Liver (tissue), 9 donors: Measurements from ENCODE around the gene CMPK1. TPM values are rescaled to one million over a fixed set of nuclear protein-coding genes. Genes with fewer than 3 reads are reported as not detected.

Experiments
- DNase-seq: peaks from one replicate; pipeline ENCODE4 v3.0.0-alpha.2; 2017; ENCODE audit warnings: low spot score
- H3K27ac ChIP-seq, 2 donors: one replicate each; pipeline ENCODE4 v1.7.0; 2013; ENCODE audit warnings: inconsistent platforms in 2 of 2, low read length in 2 of 2, control low read depth in 1 of 2, low read depth in 1 of 2, mild to moderate bottlenecking in 1 of 2
- H3K27me3 ChIP-seq, 4 donors: one replicate each; pipeline versions ENCODE4 v1.6.1 to v1.7.0; 2013; ENCODE audit warnings: low read length in 3 of 4, inconsistent platforms in 1 of 4, mild to moderate bottlenecking in 1 of 4, moderate library complexity in 1 of 4; ENCODE audit not compliant: control insufficient read depth in 4 of 4, insufficient read depth in 4 of 4
- H3K36me3 ChIP-seq, 4 donors: one replicate each; pipeline versions ENCODE4 v1.6.1 to v1.7.0; 2013; ENCODE audit warnings: low read length in 3 of 4, mild to moderate bottlenecking in 3 of 4, low read depth in 1 of 4, moderate library complexity in 1 of 4; ENCODE audit not compliant: control insufficient read depth in 4 of 4, insufficient read depth in 3 of 4
- H3K4me1 ChIP-seq, 4 donors: one replicate each; pipeline versions ENCODE4 v1.6.1 to v1.7.0; 2013; ENCODE audit warnings: low read length in 3 of 4, mild to moderate bottlenecking in 3 of 4, moderate library complexity in 1 of 4; ENCODE audit not compliant: control insufficient read depth in 4 of 4, insufficient read depth in 4 of 4
- H3K4me3 ChIP-seq, 3 donors: one replicate each; pipeline versions ENCODE4 v1.6.1 to v1.7.0; 2013; ENCODE audit warnings: low read length in 3 of 3, control low read depth in 1 of 3, low read depth in 1 of 3, mild to moderate bottlenecking in 1 of 3
- H3K9ac ChIP-seq, 2 donors: one replicate each; pipeline ENCODE4 v1.7.0; 2013; ENCODE audit warnings: low read length in 2 of 2, mild to moderate bottlenecking in 2 of 2, moderate library complexity in 2 of 2, control low read depth in 1 of 2, low read depth in 1 of 2
- H3K9me3 ChIP-seq, 4 donors: one replicate each; pipeline versions ENCODE4 v1.6.1 to v1.7.0; 2013; ENCODE audit warnings: low read length in 3 of 4; ENCODE audit not compliant: control insufficient read depth in 4 of 4
- FOXA1 ChIP-seq: IDR thresholded peaks from 2 replicates; pipeline ENCODE4 v1.6.1; 2016; ENCODE audit warnings: antibody characterized with exemption
- GABPA ChIP-seq, 2 donors: IDR thresholded peaks in 1 of 2; conservative IDR thresholded peaks in 1 of 2; 2 replicates each; pipeline ENCODE4 v1.6.1; 2016; ENCODE audit warnings: antibody characterized with exemption in 2 of 2, mild to moderate bottlenecking in 1 of 2, moderate library complexity in 1 of 2
- HNF4G ChIP-seq: IDR thresholded peaks from 2 replicates; pipeline ENCODE4 v1.6.1; 2016; ENCODE audit warnings: antibody characterized with exemption
- JUND ChIP-seq, 2 donors: IDR thresholded peaks; 2 replicates each; pipeline ENCODE4 v1.6.1; 2016; ENCODE audit warnings: antibody characterized with exemption in 2 of 2
- NR2F2 ChIP-seq: IDR thresholded peaks from 2 replicates; pipeline ENCODE4 v1.6.1; 2016; ENCODE audit warnings: antibody characterized with exemption
- RAD21 ChIP-seq, 2 donors: IDR thresholded peaks; 2 replicates each; pipeline ENCODE4 v1.6.1; 2016; ENCODE audit warnings: antibody characterized with exemption in 2 of 2, mild to moderate bottlenecking in 2 of 2
- RXRA ChIP-seq, 2 donors: IDR thresholded peaks; 2 replicates each; pipeline ENCODE4 v1.6.1; 2017 to 2018; ENCODE audit warnings: antibody characterized with exemption in 2 of 2, mild to moderate bottlenecking in 1 of 2
- YY1 ChIP-seq: IDR thresholded peaks from 2 replicates; pipeline ENCODE4 v1.6.1; 2016; ENCODE audit warnings: antibody characterized with exemption, mild to moderate bottlenecking
- WGBS: extraction: QIAGEN DNeasy Blood & Tissue Kit; methylation state at CpG from one replicate; pipeline ENCODE4 v1.1.7; 2013; 5-methylcytosine and 5-hydroxymethylcytosine counted together
- polyA plus RNA-seq, 2 donors: library from polyadenylated mRNA; stranded (reverse) in 1 of 2; unstranded in 1 of 2; fragments of 200-250 nt in 1 of 2; fragments of >200 nt in 1 of 2; fragmentation: Nextera tagmentation in 1 of 2; extraction: Ambion mirVana in 1 of 2; gene quantifications; one replicate each; pipeline versions ENCODE4 v1.2.1 to v1.2.3, GENCODE V29; 2013 to 2015
- total RNA-seq, 2 donors: library from RNA; depleted of rRNA; stranded (reverse); fragments of >200 nt; gene quantifications; one replicate each; pipeline ENCODE4 v1.2.3, GENCODE V29; 2014
- TF ChIP-seq, protein P1 (sequence below): fragments of 150-350 bp; IDR thresholded peaks from 2 replicates; pipeline ENCODE4 v1.5.1; 2017; ENCODE audit warnings: improper control_type of control experiment, low read depth, low read length; ENCODE audit not compliant: missing input control
- TF ChIP-seq, protein P2 (sequence below): IDR thresholded peaks from 2 replicates; pipeline ENCODE4 v1.6.1; 2016; ENCODE audit warnings: antibody characterized with exemption
- TF ChIP-seq, protein P3 (sequence below): IDR thresholded peaks from 2 replicates; pipeline ENCODE4 v1.6.1; 2016; ENCODE audit warnings: antibody characterized with exemption
- TF ChIP-seq, protein P4 (sequence below): IDR thresholded peaks from 2 replicates; pipeline ENCODE4 v1.6.1; 2016; ENCODE audit warnings: antibody characterized with exemption, mild to moderate bottlenecking
- donor health status: healthy.
- donor health status: healthy.
- donor health status: healthy.
- donor health status: healthy.
- donor health status: healthy.

CMPK1 gene
- total and polyA plus RNA-seq, 4 donors, result 66.8 to 146 (median 87.0) TPM

DNA sequence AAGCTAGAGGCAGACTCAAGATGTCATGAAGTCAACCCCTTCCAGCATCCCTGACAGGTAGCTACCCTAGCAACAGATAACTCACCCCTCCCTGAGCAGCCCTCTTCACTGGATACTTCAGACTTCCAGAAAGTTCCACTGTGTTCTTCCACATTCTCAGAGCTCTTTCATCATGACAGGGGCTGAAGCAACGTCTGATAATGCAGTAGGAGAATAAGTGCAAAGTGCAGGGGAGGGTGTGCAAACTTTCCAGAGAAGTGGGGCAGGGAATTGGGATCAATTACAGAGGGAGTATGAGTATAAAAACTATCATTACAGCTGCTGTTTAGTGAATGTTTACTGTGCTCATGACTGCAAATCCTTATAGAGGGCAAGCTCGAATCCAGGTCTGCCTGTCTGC, 56.1 kb downstream of the CMPK1 start (continued):
- TF ChIP-seq, protein P1, sequence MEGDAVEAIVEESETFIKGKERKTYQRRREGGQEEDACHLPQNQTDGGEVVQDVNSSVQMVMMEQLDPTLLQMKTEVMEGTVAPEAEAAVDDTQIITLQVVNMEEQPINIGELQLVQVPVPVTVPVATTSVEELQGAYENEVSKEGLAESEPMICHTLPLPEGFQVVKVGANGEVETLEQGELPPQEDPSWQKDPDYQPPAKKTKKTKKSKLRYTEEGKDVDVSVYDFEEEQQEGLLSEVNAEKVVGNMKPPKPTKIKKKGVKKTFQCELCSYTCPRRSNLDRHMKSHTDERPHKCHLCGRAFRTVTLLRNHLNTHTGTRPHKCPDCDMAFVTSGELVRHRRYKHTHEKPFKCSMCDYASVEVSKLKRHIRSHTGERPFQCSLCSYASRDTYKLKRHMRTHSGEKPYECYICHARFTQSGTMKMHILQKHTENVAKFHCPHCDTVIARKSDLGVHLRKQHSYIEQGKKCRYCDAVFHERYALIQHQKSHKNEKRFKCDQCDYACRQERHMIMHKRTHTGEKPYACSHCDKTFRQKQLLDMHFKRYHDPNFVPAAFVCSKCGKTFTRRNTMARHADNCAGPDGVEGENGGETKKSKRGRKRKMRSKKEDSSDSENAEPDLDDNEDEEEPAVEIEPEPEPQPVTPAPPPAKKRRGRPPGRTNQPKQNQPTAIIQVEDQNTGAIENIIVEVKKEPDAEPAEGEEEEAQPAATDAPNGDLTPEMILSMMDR, result no peak
- peak; percentile 18 for TF ChIP-seq YY1
- TF ChIP-seq, protein P2, sequence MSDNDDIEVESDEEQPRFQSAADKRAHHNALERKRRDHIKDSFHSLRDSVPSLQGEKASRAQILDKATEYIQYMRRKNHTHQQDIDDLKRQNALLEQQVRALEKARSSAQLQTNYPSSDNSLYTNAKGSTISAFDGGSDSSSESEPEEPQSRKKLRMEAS, result no peak
- TF ChIP-seq, protein P3, sequence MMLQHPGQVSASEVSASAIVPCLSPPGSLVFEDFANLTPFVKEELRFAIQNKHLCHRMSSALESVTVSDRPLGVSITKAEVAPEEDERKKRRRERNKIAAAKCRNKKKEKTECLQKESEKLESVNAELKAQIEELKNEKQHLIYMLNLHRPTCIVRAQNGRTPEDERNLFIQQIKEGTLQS, result no peak
- TF ChIP-seq RAD21 (IDR thresholded peaks at IDR 0.05), result no peak
- TF ChIP-seq HNF4G, result no peak
- no peak for TF ChIP-seq GABPA (IDR thresholded peaks at IDR 0.05 in 1 of 2, conservative IDR thresholded peaks at IDR 0.05 in 1 of 2)
- TF ChIP-seq NR2F2, result no peak
- no peak for TF ChIP-seq FOXA1
- peak in 1 of 2 donors; percentile 10 for TF ChIP-seq RXRA (IDR thresholded peaks at IDR 0.05)
- TF ChIP-seq JUND (IDR thresholded peaks at IDR 0.05), result no peak

DNA sequence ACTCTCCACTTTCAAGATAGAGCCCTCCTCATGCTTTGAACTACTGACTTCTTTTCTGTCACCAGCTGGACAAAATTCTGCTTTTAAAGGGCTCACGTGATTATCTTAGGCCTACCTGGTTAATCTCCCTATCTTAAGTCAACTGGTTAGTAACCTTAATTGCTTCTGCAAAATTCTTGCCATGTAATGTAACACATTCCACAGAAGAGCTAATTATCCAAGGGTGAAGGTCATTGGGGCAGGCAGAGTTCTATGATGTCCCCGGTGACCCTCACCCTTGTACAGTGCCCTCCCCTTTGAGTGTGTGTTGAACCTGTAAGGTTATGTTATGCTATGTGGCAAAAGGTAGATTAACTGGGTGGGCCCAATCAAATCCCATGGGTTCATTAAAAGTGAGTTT, 57.3 kb downstream of the CMPK1 start:
- no peaks in the 10 kb centered on the region for H3K36me3 ChIP-seq
- H3K4me1 ChIP-seq, result no peaks in the 10 kb centered on the region
- H3K27ac ChIP-seq, result no peak overlapping the region
- no peak overlapping the region for H3K4me3 ChIP-seq
- DNase-seq, result no peak
- TF ChIP-seq, protein P3, result no peak
- no peak for TF ChIP-seq RAD21 (IDR thresholded peaks at IDR 0.05)
- WGBS, result 85% methylated on average over 2 of the region's 2 CpGs
- H3K9ac ChIP-seq, result no peak overlapping the region
- no peaks in the 10 kb centered on the region for H3K9me3 ChIP-seq
- no peaks in the 10 kb centered on the region for H3K27me3 ChIP-seq

DNA sequence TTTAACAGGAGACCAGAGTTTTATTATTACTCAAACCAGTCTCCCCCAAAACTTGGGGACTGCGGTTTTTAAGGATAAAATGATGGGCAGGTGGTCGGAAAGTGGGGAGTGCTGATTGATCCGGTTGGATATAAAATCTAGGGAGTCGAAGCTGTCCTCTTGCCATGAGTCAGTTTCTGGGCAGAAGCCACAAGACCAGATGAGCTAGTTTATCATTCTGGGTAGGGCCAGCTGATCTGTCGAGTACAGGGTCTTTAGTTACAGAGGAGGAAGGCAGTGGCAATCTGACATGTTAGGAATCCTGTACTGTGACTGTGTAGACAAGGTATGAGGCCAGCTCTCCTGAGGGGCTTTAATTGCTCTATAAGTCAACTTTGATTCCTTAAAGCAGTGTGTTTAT, 59.6 kb downstream of the CMPK1 start:
- H3K27me3 ChIP-seq, result no peaks in the 10 kb centered on the region
- H3K27ac ChIP-seq, result no peak overlapping the region
- TF ChIP-seq, protein P2, result no peak
- TF ChIP-seq, protein P4, sequence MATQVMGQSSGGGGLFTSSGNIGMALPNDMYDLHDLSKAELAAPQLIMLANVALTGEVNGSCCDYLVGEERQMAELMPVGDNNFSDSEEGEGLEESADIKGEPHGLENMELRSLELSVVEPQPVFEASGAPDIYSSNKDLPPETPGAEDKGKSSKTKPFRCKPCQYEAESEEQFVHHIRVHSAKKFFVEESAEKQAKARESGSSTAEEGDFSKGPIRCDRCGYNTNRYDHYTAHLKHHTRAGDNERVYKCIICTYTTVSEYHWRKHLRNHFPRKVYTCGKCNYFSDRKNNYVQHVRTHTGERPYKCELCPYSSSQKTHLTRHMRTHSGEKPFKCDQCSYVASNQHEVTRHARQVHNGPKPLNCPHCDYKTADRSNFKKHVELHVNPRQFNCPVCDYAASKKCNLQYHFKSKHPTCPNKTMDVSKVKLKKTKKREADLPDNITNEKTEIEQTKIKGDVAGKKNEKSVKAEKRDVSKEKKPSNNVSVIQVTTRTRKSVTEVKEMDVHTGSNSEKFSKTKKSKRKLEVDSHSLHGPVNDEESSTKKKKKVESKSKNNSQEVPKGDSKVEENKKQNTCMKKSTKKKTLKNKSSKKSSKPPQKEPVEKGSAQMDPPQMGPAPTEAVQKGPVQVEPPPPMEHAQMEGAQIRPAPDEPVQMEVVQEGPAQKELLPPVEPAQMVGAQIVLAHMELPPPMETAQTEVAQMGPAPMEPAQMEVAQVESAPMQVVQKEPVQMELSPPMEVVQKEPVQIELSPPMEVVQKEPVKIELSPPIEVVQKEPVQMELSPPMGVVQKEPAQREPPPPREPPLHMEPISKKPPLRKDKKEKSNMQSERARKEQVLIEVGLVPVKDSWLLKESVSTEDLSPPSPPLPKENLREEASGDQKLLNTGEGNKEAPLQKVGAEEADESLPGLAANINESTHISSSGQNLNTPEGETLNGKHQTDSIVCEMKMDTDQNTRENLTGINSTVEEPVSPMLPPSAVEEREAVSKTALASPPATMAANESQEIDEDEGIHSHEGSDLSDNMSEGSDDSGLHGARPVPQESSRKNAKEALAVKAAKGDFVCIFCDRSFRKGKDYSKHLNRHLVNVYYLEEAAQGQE, result no peak
- TF ChIP-seq GABPA (IDR thresholded peaks at IDR 0.05 in 1 of 2, conservative IDR thresholded peaks at IDR 0.05 in 1 of 2), result no peak
- H3K9ac ChIP-seq, result no peak overlapping the region
- H3K4me1 ChIP-seq, result no peaks in the 10 kb centered on the region
- H3K9me3 ChIP-seq, result no peaks in the 10 kb centered on the region
- no peak for DNase-seq
- 79% methylated on average over 5 of the region's 5 CpGs for WGBS
- no peaks in the 10 kb centered on the region for H3K36me3 ChIP-seq
- H3K4me3 ChIP-seq, result no peak overlapping the region
